GM12878 (cell line): ENCODE data around the gene EPHA10. TPM values are rescaled to one million over a fixed set of nuclear protein-coding genes. Genes with fewer than 3 reads are reported as not detected.

ENCODE experiments used
- ATAC-seq: fragments of 200-7000 bp; cut with Tn5 transposase; 3 replicates; pipeline ENCODE4 v1.9.1; 2020; ENCODE audit warnings: mild to moderate bottlenecking, moderate library complexity
- BruUV-seq: library from RNA; stranded (reverse); fragments of 400-500 nt; replicated peaks from 2 replicates; lab custom pipeline; 2021; lab: Mats Ljungman, UMichigan
- CTCF ChIA-PET: fragments of 300-600 bp; sonication (Branson Sonifier 250); formaldehyde crosslinking; extraction: SDS; loops from one replicate; lab custom pipeline; 2021; ENCODE audit warnings: inconsistent platforms; lab: Yijun Ruan, JAX
- POLR2A ChIA-PET: fragments of 350-600 bp; formaldehyde crosslinking; extraction: SDS; loops from one replicate; lab custom pipeline; 2021; ENCODE audit warnings: inconsistent platforms; lab: Charles Lee
- RAD21 ChIA-PET: fragments of 300-600 bp; sonication (Branson Sonifier 250); formaldehyde crosslinking; loops from one replicate; lab custom pipeline; 2023; ENCODE audit warnings: antibody characterized with exemption; ENCODE audit not compliant: unreplicated experiment; lab: Charles Lee
- SMC1A ChIA-PET: fragments of 300-600 bp; sonication (Branson Sonifier 250); formaldehyde crosslinking; loops from one replicate; lab custom pipeline; 2023; ENCODE audit not compliant: unreplicated experiment, uncharacterized antibody; lab: Charles Lee
- DNase-seq: peaks from one replicate; pipeline ENCODE4 v3.0.0-alpha.2; 2011; ENCODE audit warnings: low read depth, low spot score
- FAIRE-seq: peaks from 3 replicates; lab custom pipeline; 2011; peaks lifted over from hg19 to GRCh38; lab: Jason Lieb, UNC
- H2AFZ ChIP-seq: 2 replicates; pipeline ENCODE4 v1.6.0; 2011; ENCODE audit warnings: low read depth, low read length, control low read depth; ENCODE audit not compliant: control insufficient read depth
- H3K27ac ChIP-seq: 2 replicates; pipeline ENCODE4 v1.5.1; 2011; ENCODE audit warnings: control low read depth; ENCODE audit not compliant: control insufficient read depth, insufficient read depth
- H3K27me3 ChIP-seq, 2 experiments: replicated peaks in 1 of 2; 2 replicates each; pipeline versions ENCODE4 v1.6.0 to v1.6.1; 2011; ENCODE audit warnings: low read length in 1 of 2; ENCODE audit not compliant: control insufficient read depth in 2 of 2, insufficient read depth in 2 of 2
- H3K36me3 ChIP-seq, 2 experiments: 2 replicates each; pipeline ENCODE4 v1.5.1; 2011; ENCODE audit warnings: low read length in 1 of 2; ENCODE audit not compliant: control insufficient read depth in 2 of 2, insufficient read depth in 2 of 2
- H3K4me1 ChIP-seq: 2 replicates; pipeline ENCODE4 v1.6.1; 2011; ENCODE audit warnings: mild to moderate bottlenecking, low read length, moderate library complexity, mixed read lengths; ENCODE audit not compliant: control insufficient read depth, insufficient read depth
- H3K4me2 ChIP-seq: 2 replicates; pipeline ENCODE4 v1.6.0; 2011; ENCODE audit warnings: control low read depth; ENCODE audit not compliant: control insufficient read depth, insufficient read depth
- H3K4me3 ChIP-seq: fragments of 200-600 bp; sonication (generic); 2 replicates; pipeline ENCODE4 v1.5.1; 2016
- H3K79me2 ChIP-seq: 2 replicates; pipeline ENCODE4 v1.6.0; 2011; ENCODE audit warnings: low read length; ENCODE audit not compliant: control insufficient read depth, insufficient read depth
- H3K9ac ChIP-seq: 2 replicates; pipeline ENCODE4 v1.8.0; 2011; ENCODE audit warnings: low read length, control low read depth, mixed read lengths; ENCODE audit not compliant: control insufficient read depth, insufficient read depth
- H3K9me3 ChIP-seq: replicated peaks from 3 replicates; pipeline ENCODE4 v1.5.1; 2011; ENCODE audit warnings: mild to moderate bottlenecking, low read length; ENCODE audit not compliant: control insufficient read depth, insufficient read depth
- H4K20me1 ChIP-seq: 2 replicates; pipeline ENCODE4 v1.6.0; 2011; ENCODE audit not compliant: control insufficient read depth, insufficient read depth
- CREM ChIP-seq: IDR thresholded peaks from 2 replicates; pipeline ENCODE4 v1.6.1; 2014; ENCODE audit warnings: antibody characterized with exemption, low read depth
- EED ChIP-seq: sonication (generic); IDR thresholded peaks from 2 replicates; pipeline ENCODE4 v1.6.1; 2016; ENCODE audit warnings: antibody characterized with exemption, low read depth
- SIN3A ChIP-seq: IDR thresholded peaks from 2 replicates; pipeline ENCODE4 v1.6.1; 2012; ENCODE audit warnings: low read depth, low read length, improper control_type of control experiment
- WGBS: methylation state at CpG from one replicate; pipeline ENCODE4 v1.1.6; 2016; ENCODE audit warnings: low lambda C conversion rate; ENCODE audit not compliant: insufficient replicate concordance, insufficient coverage; ENCODE audit errors: missing lambda C conversion rate; 5-methylcytosine and 5-hydroxymethylcytosine counted together
- in situ Hi-C: fragments of 300-500 bp; cut with MboI; formaldehyde crosslinking; loops from 9 replicates; pipeline ENCODE4 v1.14.3; 2018; ENCODE audit warnings: mixed read lengths
- intact Hi-C: fragments of 100-400 bp; cut with micrococcal nuclease; formaldehyde crosslinking; loops from one replicate; pipeline ENCODE4 v1.14.2; 2022; ENCODE audit not compliant: unreplicated experiment
- polyA plus RNA-seq, 11 experiments: library from polyadenylated mRNA; depleted of rRNA in 4 of 11; unstranded in 6 of 11; stranded (reverse) in 5 of 11; fragments of >200 nt; fragmentation: Nextera tagmentation in 4 of 11; fragmentation: Illumina TruSeq in 1 of 11; extraction: Ambion mirVana in 4 of 11; extraction: Trizol in 1 of 11; gene quantifications; 1 replicate in 1 of 11; 2 replicates in 10 of 11; pipeline versions ENCODE4 v1.2.1 to v1.2.3, GENCODE V29; 2011 to 2016; ENCODE audit warnings: inconsistent platforms in 2 of 11, missing spikeins in 2 of 11, low read depth in 1 of 11
- small RNA-seq: library from RNA; depleted of rRNA; stranded (forward); fragments of <200 nt; gene quantifications from one replicate; pipeline ENCODE3, GENCODE V24; 2014
- total RNA-seq, 4 experiments: library from RNA; depleted of rRNA in 3 of 4; stranded (reverse); fragments of >200 nt in 3 of 4; fragmentation: Illumina TruSeq in 1 of 4; extraction: Trizol in 1 of 4; gene quantifications; 2 replicates each; pipeline versions ENCODE4 v1.2.1 to v1.2.3, GENCODE V29; 2013 to 2021

The EPHA10 gene
- total and polyA plus RNA-seq, 10 of the 15 experiments (the other 5 are each of a cell fraction or from before 2014, with no cell fraction given), result 0.05 to 0.06 TPM; not detected in 8

DNA sequence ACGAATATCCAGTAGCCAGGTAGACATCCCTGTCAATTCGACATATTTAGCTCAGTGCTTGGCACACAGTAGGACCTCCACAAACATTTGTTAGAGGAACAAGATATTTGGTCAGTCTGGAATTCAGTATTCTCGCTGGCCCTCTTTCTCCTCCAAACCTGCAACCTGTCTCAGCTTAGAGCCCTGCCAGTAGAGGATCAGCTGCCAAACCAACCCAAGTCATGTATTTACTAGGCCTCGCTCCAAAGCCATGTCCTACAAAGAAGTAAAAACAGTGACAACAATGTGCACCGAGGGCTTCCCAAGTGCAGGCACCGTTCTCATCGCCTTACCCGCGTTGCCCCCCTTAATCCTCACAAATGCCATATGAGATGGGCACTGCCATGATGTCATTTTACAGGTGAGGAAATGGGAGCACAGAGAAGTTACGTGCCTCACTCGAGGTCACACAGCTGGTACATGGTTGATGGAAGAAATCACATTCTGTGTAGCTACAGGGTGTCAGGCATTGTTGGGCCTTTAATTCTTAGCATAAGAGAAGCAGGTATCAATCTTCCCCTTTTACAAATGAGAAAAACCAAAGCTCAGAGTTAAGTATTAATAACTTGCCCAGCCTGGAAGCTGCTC, 98.6 kb downstream of the EPHA10 start:
- Histone ChIP-seq H3K4me3 (no peak overlapping the region), H3K4me2 (no peak overlapping the region), H3K9me3 (no peaks in the 10 kb centered on the region), H3K27ac (no peak overlapping the region), H2AFZ (no peak overlapping the region), H3K79me2 (no peaks in the 10 kb centered on the region), H3K4me1 (no peaks in the 10 kb centered on the region), H3K9ac (no peak overlapping the region), H3K36me3 (no peaks in the 10 kb centered on the region), H4K20me1 (no peaks in the 10 kb centered on the region), H3K27me3 (no peaks in the 10 kb centered on the region; a peak in 1 of 4 replicates)
- intact Hi-C loops, result no loop called here
- POLR2A ChIA-PET, result no interaction called here
- no TSS peak for BruUV-seq
- DNase-seq, result no peak
- RAD21 ChIA-PET, result no interaction called here
- FAIRE-seq, result no peak
- CTCF ChIA-PET, result interaction anchor here (0.6 to 2.5 kb wide), 3 partner anchors 16 to 68 kb away, joined by 3 to 11 read pairs (median 3); no protein-coding TSS in a partner anchor
- in situ Hi-C loops, result no loop called here
- 29% methylated on average over 11 of the region's 11 CpGs for WGBS
- SMC1A ChIA-PET, result interaction anchor here (1.0 to 2.7 kb wide), 3 partner anchors 9 to 15 kb away, joined by 3 to 13 read pairs (median 3); no protein-coding TSS in a partner anchor
- TF ChIP-seq SIN3A (no peak), CREM (no peak), EED (no peak)
- ATAC-seq, result no peak

Small RNA genes lying within 50 kb of the gene (small RNA-seq; reads per million reads assigned to genes)
- not detected for gene RF00019

Other genes with a start within 250 kb of the EPHA10 start
Only the 7 nearest of the 13 such genes appear.
- 80.0 and 87.7 TPM in 2 replicates for gene GNL2, start 169.2 kb downstream of the EPHA10 start, total RNA-seq (2014; rRNA removed)
- gene GNL2, start 169.2 kb downstream of the EPHA10 start, total RNA-seq (2014; rRNA removed; fragmentation: Illumina TruSeq; extraction: Trizol), result 153 and 167 TPM in 2 replicates
- gene GNL2, start 169.2 kb downstream of the EPHA10 start, total RNA-seq (2021), result 66.6 and 71.6 TPM in 2 replicates
- 71.8 and 92.8 TPM in 2 replicates for gene GNL2, start 169.2 kb downstream of the EPHA10 start, polyA plus RNA-seq (2011; rRNA removed)
- 138 and 145 TPM in 2 replicates for gene GNL2, start 169.2 kb downstream of the EPHA10 start, polyA plus RNA-seq (2014; fragmentation: Illumina TruSeq; extraction: Trizol)
- 10 to 100 TPM; 64.2 to 91.3 TPM for gene GNL2, start 169.2 kb downstream of the EPHA10 start, polyA plus RNA-seq (2014; fragmentation: Nextera tagmentation; extraction: Ambion mirVana)
- 76.2 and 85.1 TPM in 2 replicates for gene GNL2, start 169.2 kb downstream of the EPHA10 start, polyA plus RNA-seq (2014; rRNA removed)
- 100 to 1,000 TPM; 113 to 118 TPM for gene GNL2, start 169.2 kb downstream of the EPHA10 start, polyA plus RNA-seq (2016; fragmentation: Nextera tagmentation; extraction: Ambion mirVana)
- not detected in 2 replicates for gene RSPO1, start 130.2 kb downstream of the EPHA10 start, total RNA-seq (2014; rRNA removed)
- not detected in 2 replicates for gene RSPO1, start 130.2 kb downstream of the EPHA10 start, total RNA-seq (2014; rRNA removed; fragmentation: Illumina TruSeq; extraction: Trizol)
- not detected in 2 replicates for gene RSPO1, start 130.2 kb downstream of the EPHA10 start, total RNA-seq (2021)
- gene RSPO1, start 130.2 kb downstream of the EPHA10 start, polyA plus RNA-seq (2011; rRNA removed), result not detected in 2 replicates
- gene RSPO1, start 130.2 kb downstream of the EPHA10 start, polyA plus RNA-seq (2014; fragmentation: Illumina TruSeq; extraction: Trizol), result not detected in 2 replicates
- gene RSPO1, start 130.2 kb downstream of the EPHA10 start, polyA plus RNA-seq (2014; fragmentation: Nextera tagmentation; extraction: Ambion mirVana), result not detected
- not detected in 2 replicates for gene RSPO1, start 130.2 kb downstream of the EPHA10 start, polyA plus RNA-seq (2014; rRNA removed)
- not detected for gene RSPO1, start 130.2 kb downstream of the EPHA10 start, polyA plus RNA-seq (2016; fragmentation: Nextera tagmentation; extraction: Ambion mirVana)
- gene CDCA8, start 72.6 kb downstream of the EPHA10 start, total RNA-seq (2014; rRNA removed), result 18.0 and 21.3 TPM in 2 replicates
- gene CDCA8, start 72.6 kb downstream of the EPHA10 start, total RNA-seq (2014; rRNA removed; fragmentation: Illumina TruSeq; extraction: Trizol), result 27.5 and 28.4 TPM in 2 replicates
- gene CDCA8, start 72.6 kb downstream of the EPHA10 start, total RNA-seq (2021), result 57.8 and 59.8 TPM in 2 replicates
- gene CDCA8, start 72.6 kb downstream of the EPHA10 start, polyA plus RNA-seq (2011; rRNA removed), result 68.3 and 72.0 TPM in 2 replicates
- 75.3 and 81.0 TPM in 2 replicates for gene CDCA8, start 72.6 kb downstream of the EPHA10 start, polyA plus RNA-seq (2014; fragmentation: Illumina TruSeq; extraction: Trizol)
- gene CDCA8, start 72.6 kb downstream of the EPHA10 start, polyA plus RNA-seq (2014; fragmentation: Nextera tagmentation; extraction: Ambion mirVana), result 10 to 100 TPM; 60.2 to 60.6 TPM
- 52.8 and 62.1 TPM in 2 replicates for gene CDCA8, start 72.6 kb downstream of the EPHA10 start, polyA plus RNA-seq (2014; rRNA removed)
- gene CDCA8, start 72.6 kb downstream of the EPHA10 start, polyA plus RNA-seq (2016; fragmentation: Nextera tagmentation; extraction: Ambion mirVana), result 10 to 100 TPM; 97.8 to 98.1 TPM
- gene MANEAL, start 28.7 kb upstream of the EPHA10 start, total RNA-seq (2014; rRNA removed), result 11.0 and 11.1 TPM in 2 replicates
- 6.2 and 6.5 TPM in 2 replicates for gene MANEAL, start 28.7 kb upstream of the EPHA10 start, total RNA-seq (2014; rRNA removed; fragmentation: Illumina TruSeq; extraction: Trizol)
- gene MANEAL, start 28.7 kb upstream of the EPHA10 start, total RNA-seq (2021), result 8.6 and 9.2 TPM in 2 replicates
- gene MANEAL, start 28.7 kb upstream of the EPHA10 start, polyA plus RNA-seq (2011; rRNA removed), result 2.9 and 4.9 TPM in 2 replicates
- gene MANEAL, start 28.7 kb upstream of the EPHA10 start, polyA plus RNA-seq (2014; fragmentation: Illumina TruSeq; extraction: Trizol), result 4.7 and 6.5 TPM in 2 replicates
- 1 to 10 TPM; 3.7 to 4.2 TPM for gene MANEAL, start 28.7 kb upstream of the EPHA10 start, polyA plus RNA-seq (2014; fragmentation: Nextera tagmentation; extraction: Ambion mirVana)
- gene MANEAL, start 28.7 kb upstream of the EPHA10 start, polyA plus RNA-seq (2014; rRNA removed), result 8.8 and 9.0 TPM in 2 replicates
- 1 to 10 TPM in 1 of 2 experiments, under 1 TPM in 1; 0.83 to 1.0 TPM for gene MANEAL, start 28.7 kb upstream of the EPHA10 start, polyA plus RNA-seq (2016; fragmentation: Nextera tagmentation; extraction: Ambion mirVana)
- gene C1orf122, start 42.7 kb upstream of the EPHA10 start, total RNA-seq (2014; rRNA removed), result 30.4 and 35.8 TPM in 2 replicates
- 6.4 and 6.9 TPM in 2 replicates for gene C1orf122, start 42.7 kb upstream of the EPHA10 start, total RNA-seq (2014; rRNA removed; fragmentation: Illumina TruSeq; extraction: Trizol)
- 30.9 TPM in 2 replicates for gene C1orf122, start 42.7 kb upstream of the EPHA10 start, total RNA-seq (2021)
- 2.6 and 8.4 TPM in 2 replicates for gene C1orf122, start 42.7 kb upstream of the EPHA10 start, polyA plus RNA-seq (2011; rRNA removed)
- 3.0 and 4.6 TPM in 2 replicates for gene C1orf122, start 42.7 kb upstream of the EPHA10 start, polyA plus RNA-seq (2014; fragmentation: Illumina TruSeq; extraction: Trizol)
- gene C1orf122, start 42.7 kb upstream of the EPHA10 start, polyA plus RNA-seq (2014; fragmentation: Nextera tagmentation; extraction: Ambion mirVana), result 1 to 10 TPM; 1.6 to 8.4 TPM
- gene C1orf122, start 42.7 kb upstream of the EPHA10 start, polyA plus RNA-seq (2014; rRNA removed), result 30.9 and 35.5 TPM in 2 replicates
- 10 to 100 TPM; 21.2 to 29.4 TPM for gene C1orf122, start 42.7 kb upstream of the EPHA10 start, polyA plus RNA-seq (2016; fragmentation: Nextera tagmentation; extraction: Ambion mirVana)
- gene YRDC, start 43.1 kb upstream of the EPHA10 start, total RNA-seq (2014; rRNA removed), result 33.2 and 36.2 TPM in 2 replicates
- 19.4 and 20.1 TPM in 2 replicates for gene YRDC, start 43.1 kb upstream of the EPHA10 start, total RNA-seq (2014; rRNA removed; fragmentation: Illumina TruSeq; extraction: Trizol)
- 29.1 and 31.7 TPM in 2 replicates for gene YRDC, start 43.1 kb upstream of the EPHA10 start, total RNA-seq (2021)
- 20.5 and 26.5 TPM in 2 replicates for gene YRDC, start 43.1 kb upstream of the EPHA10 start, polyA plus RNA-seq (2011; rRNA removed)
- 18.5 and 20.9 TPM in 2 replicates for gene YRDC, start 43.1 kb upstream of the EPHA10 start, polyA plus RNA-seq (2014; fragmentation: Illumina TruSeq; extraction: Trizol)
- gene YRDC, start 43.1 kb upstream of the EPHA10 start, polyA plus RNA-seq (2014; fragmentation: Nextera tagmentation; extraction: Ambion mirVana), result 10 to 100 TPM in 1 of 2 experiments, 1 to 10 TPM in 1; 4.5 to 15.3 TPM
- 32.2 and 34.4 TPM in 2 replicates for gene YRDC, start 43.1 kb upstream of the EPHA10 start, polyA plus RNA-seq (2014; rRNA removed)
- gene YRDC, start 43.1 kb upstream of the EPHA10 start, polyA plus RNA-seq (2016; fragmentation: Nextera tagmentation; extraction: Ambion mirVana), result 10 to 100 TPM in 1 of 2 experiments, 1 to 10 TPM in 1; 2.9 to 17.4 TPM
- gene MTF1, start 94.5 kb upstream of the EPHA10 start, total RNA-seq (2014; rRNA removed), result 2.0 and 2.2 TPM in 2 replicates
- gene MTF1, start 94.5 kb upstream of the EPHA10 start, total RNA-seq (2014; rRNA removed; fragmentation: Illumina TruSeq; extraction: Trizol), result 6.3 and 6.6 TPM in 2 replicates
- gene MTF1, start 94.5 kb upstream of the EPHA10 start, total RNA-seq (2021), result 19.2 and 20.4 TPM in 2 replicates
- 6.7 and 6.8 TPM in 2 replicates for gene MTF1, start 94.5 kb upstream of the EPHA10 start, polyA plus RNA-seq (2011; rRNA removed)
- 9.4 and 11.8 TPM in 2 replicates for gene MTF1, start 94.5 kb upstream of the EPHA10 start, polyA plus RNA-seq (2014; fragmentation: Illumina TruSeq; extraction: Trizol)
- gene MTF1, start 94.5 kb upstream of the EPHA10 start, polyA plus RNA-seq (2014; fragmentation: Nextera tagmentation; extraction: Ambion mirVana), result 1 to 10 TPM; 2.8 to 4.4 TPM
- gene MTF1, start 94.5 kb upstream of the EPHA10 start, polyA plus RNA-seq (2014; rRNA removed), result 5.5 and 5.6 TPM in 2 replicates
- gene MTF1, start 94.5 kb upstream of the EPHA10 start, polyA plus RNA-seq (2016; fragmentation: Nextera tagmentation; extraction: Ambion mirVana), result 10 to 100 TPM; 13.7 to 14.7 TPM